HG03558 (cell line): ENCODE results near the gene SP4.

Experiments
- ATAC-seq: cut with Tn5 transposase; IDR thresholded peaks from one replicate; pipeline ENCODE4 v1.9.1; 2021; ENCODE audit warnings: moderate number of reproducible peaks; ENCODE audit not compliant: unreplicated experiment; ENCODE audit errors: extremely low read depth

The SP4 gene

GRCh38 chr7:21430575-21430954 lies 2.7 kb downstream of the SP4 start:
- no peak for ATAC-seq

- no peak for ATAC-seq
Measured at GRCh38 chr7:21443149-21443841, 15.4 kb downstream of the SP4 start.

GRCh38 chr7:21448974-21449373 lies 21.1 kb downstream of the SP4 start:
- no peak for ATAC-seq

GRCh38 chr7:21450076-21450475 lies 22.2 kb downstream of the SP4 start:
- no peak for ATAC-seq

- ATAC-seq: no peak
Measured at GRCh38 chr7:21450941-21451340, 23.1 kb downstream of the SP4 start.

GRCh38 chr7:21454182-21454581 lies 26.3 kb downstream of the SP4 start:
- ATAC-seq: no peak

GRCh38 chr7:21454906-21455305 lies 27.0 kb downstream of the SP4 start:
- ATAC-seq: no peak

GRCh38 chr7:21461282-21461681 lies 33.4 kb downstream of the SP4 start:
- ATAC-seq: no peak

- no peak for ATAC-seq
Measured at GRCh38 chr7:21462081-21462480, 34.2 kb downstream of the SP4 start.

- no peak for ATAC-seq
Measured at GRCh38 chr7:21463524-21463923, 35.6 kb downstream of the SP4 start.

GRCh38 chr7:21468969-21469368 lies 41.1 kb downstream of the SP4 start:
- no peak for ATAC-seq

GRCh38 chr7:21469894-21470293 lies 42.0 kb downstream of the SP4 start:
- no peak for ATAC-seq

GRCh38 chr7:21472029-21472428 lies 44.1 kb downstream of the SP4 start:
- no peak for ATAC-seq

- no peak for ATAC-seq
Measured at GRCh38 chr7:21476429-21476828, 48.5 kb downstream of the SP4 start.

GRCh38 chr7:21480693-21481403 lies 53.0 kb downstream of the SP4 start:
- no peak for ATAC-seq

GRCh38 chr7:21486511-21486910 lies 58.6 kb downstream of the SP4 start:
- ATAC-seq: no peak

- ATAC-seq: no peak
Measured at GRCh38 chr7:21495731-21496130, 67.8 kb downstream of the SP4 start.

- no peak for ATAC-seq
Measured at GRCh38 chr7:21497072-21497471, 69.2 kb downstream of the SP4 start.

- no peak for ATAC-seq
Measured at GRCh38 chr7:21500117-21500832, 72.4 kb downstream of the SP4 start.

GRCh38 chr7:21504021-21504420 lies 76.1 kb downstream of the SP4 start:
- no peak for ATAC-seq

GRCh38 chr7:21507627-21508343 lies 79.9 kb downstream of the SP4 start:
- ATAC-seq: no peak
